Body of pancreas (tissue), 4 donors: Measurements from ENCODE around the gene TPSB2. TPM values are rescaled to one million over a fixed set of nuclear protein-coding genes. Genes with fewer than 3 reads are reported as not detected.

Experiments used
- ATAC-seq: fragments of 150-250 bp; one replicate; pipeline ENCODE4 v1.9.1; 2016
- DNase-seq, 4 donors: peaks; one replicate each; pipeline ENCODE4 v3.0.0-alpha.2; 2019
- H3K27ac ChIP-seq, 4 donors: fragments of 200-600 bp; sonication (generic); 1 replicate in 3 of 4; 2 replicates in 1 of 4; pipeline versions ENCODE4 v1.5.1 to v1.6.1; 2016 to 2019; ENCODE audit warnings: mild to moderate bottlenecking in 1 of 4, mixed read lengths in 1 of 4, moderate library complexity in 1 of 4
- H3K27me3 ChIP-seq, 2 donors: fragments of 200-600 bp; sonication (generic); one replicate each; pipeline ENCODE4 v1.6.0; 2016; ENCODE audit warnings: mild to moderate bottlenecking in 1 of 2
- H3K36me3 ChIP-seq, 2 donors: fragments of 200-600 bp; sonication (generic); replicated peaks in 1 of 2; 2 replicates each; pipeline ENCODE4 v1.5.1; 2016; ENCODE audit warnings: low read depth in 2 of 2; ENCODE audit not compliant: insufficient read depth in 1 of 2
- H3K4me1 ChIP-seq: fragments of 200-600 bp; sonication (generic); one replicate; pipeline ENCODE4 v1.6.0; 2016
- H3K4me3 ChIP-seq, 2 donors: fragments of 200-600 bp; sonication (generic); 1 replicate in 1 of 2; 2 replicates in 1 of 2; pipeline ENCODE4 v1.5.1; 2016 to 2019
- H3K9me3 ChIP-seq, 3 donors: fragments of 200-600 bp; sonication (generic); 1 replicate in 2 of 3; 2 replicates in 1 of 3; pipeline ENCODE4 v1.5.1; 2016
- CTCF ChIP-seq, 7 experiments: fragments of 450-650 bp in 4 of 7; fragments of 200-600 bp in 3 of 7; sonication (generic) in 3 of 7; IDR thresholded peaks; one replicate each; pipeline ENCODE4 v1.5.1; 2016 to 2019; ENCODE audit warnings: antibody characterized with exemption in 7 of 7
- POLR2A ChIP-seq, 3 donors: fragments of 450-650 bp; IDR thresholded peaks; one replicate each; pipeline ENCODE4 v1.6.1; 2016; ENCODE audit warnings: antibody characterized with exemption in 3 of 3, mild to moderate bottlenecking in 2 of 3
- WGBS, 2 donors: methylation state at CpG; one replicate each; pipeline ENCODE4 v1.1.5; 2017; 5-methylcytosine and 5-hydroxymethylcytosine counted together
- intact Hi-C: fragments of 100-400 bp; cut with DNase I; formaldehyde crosslinking; loops from one replicate; pipeline ENCODE4 v1.15.1; 2023
- total RNA-seq, 2 donors: library from RNA; depleted of rRNA; stranded (reverse); fragments of >200 nt; gene quantifications; one replicate each; pipeline ENCODE4 v1.1.0, GENCODE V29; 2016

TPSB2 gene
- total RNA-seq, 2 donors from 2014 or later, result 4.4 to 21.8 TPM

- Histone ChIP-seq H3K4me1 (peaks cover 6% of the 10 kb centered on the region), H3K9me3 (no peaks in the 10 kb centered on the region), H3K27ac (no peak overlapping the region), H3K4me3 (no peak overlapping the region), H3K36me3 (no peaks in the 10 kb centered on the region), H3K27me3 (no peaks in the 10 kb centered on the region)
- TF ChIP-seq CTCF (IDR thresholded peaks at IDR 0.05) (no peak), POLR2A (IDR thresholded peaks at IDR 0.05) (no peak)
- no peak for ATAC-seq
- 55 to 64% methylated on average over 9 to 19 of the region's 19 CpGs for WGBS, 2 donors
- intact Hi-C loops, result no loop called here
- peak in 3 of 4 donors; percentile 53 to 64 (median 54) for DNase-seq
Measured at GRCh38 chr16:1197237-1197866, 32.6 kb downstream of the TPSB2 start.

GRCh38 chr16:1196494-1196893 is 33.5 kb downstream of the TPSB2 start:
- 56 to 82% methylated on average over 5 to 11 of the region's 11 CpGs for WGBS, 2 donors

GRCh38 chr16:1195393-1195666 is 34.7 kb downstream of the TPSB2 start:
- TF ChIP-seq POLR2A (IDR thresholded peaks at IDR 0.05), result no peak
- no peak for TF ChIP-seq CTCF (IDR thresholded peaks at IDR 0.05)
- H3K27me3 ChIP-seq, result no peaks in the 10 kb centered on the region
- intact Hi-C loops, result no loop called here

More at GRCh38 chr16:1196494-1196893, 33.5 kb downstream of the TPSB2 start:
- no peaks in the 10 kb centered on the region for H3K9me3 ChIP-seq
- H3K27me3 ChIP-seq, result no peaks in the 10 kb centered on the region
- no peak for ATAC-seq
- no peak overlapping the region for H3K27ac ChIP-seq
- no peak overlapping the region for H3K4me3 ChIP-seq
- DNase-seq, result no peak
- intact Hi-C loops, result no loop called here
- H3K36me3 ChIP-seq, result no peaks in the 10 kb centered on the region
- TF ChIP-seq POLR2A (IDR thresholded peaks at IDR 0.05) (no peak), CTCF (IDR thresholded peaks at IDR 0.05) (no peak)
- H3K4me1 ChIP-seq, result peaks cover 6% of the 10 kb centered on the region

GRCh38 chr16:1194665-1195392 is 35.2 kb downstream of the TPSB2 start:
- DNase-seq (peak in 3 of 4 donors; percentile 22 to 55 (median 35)), ATAC-seq (peak; percentile 24)
- Histone ChIP-seq H3K27me3 (no peaks in the 10 kb centered on the region), H3K27ac (no peak overlapping the region), H3K4me3 (no peak overlapping the region), H3K36me3 (no peaks in the 10 kb centered on the region), H3K4me1 (peaks cover 6% of the 10 kb centered on the region), H3K9me3 (no peaks in the 10 kb centered on the region)
- TF ChIP-seq POLR2A (IDR thresholded peaks at IDR 0.05), result no peak
- TF ChIP-seq CTCF (IDR thresholded peaks at IDR 0.05), result peak; percentile 79 to 96 (median 89)
- WGBS, 2 donors, result 15 to 35% methylated on average over 20 to 54 of the region's 61 CpGs
- intact Hi-C loops, result no loop called here

More at GRCh38 chr16:1195393-1195666, 34.7 kb downstream of the TPSB2 start:
- ATAC-seq (no peak), DNase-seq (no peak)
- H3K4me1 ChIP-seq, result peaks cover 6% of the 10 kb centered on the region
- H3K36me3 ChIP-seq, result no peaks in the 10 kb centered on the region
- no peak overlapping the region for H3K4me3 ChIP-seq
- no peak overlapping the region for H3K27ac ChIP-seq
- H3K9me3 ChIP-seq, result no peaks in the 10 kb centered on the region
- WGBS, 2 donors, result 52 to 100% methylated on average over 1 to 13 of the region's 14 CpGs
